ENCODE measurements around the gene BTBD16.

DNA sequence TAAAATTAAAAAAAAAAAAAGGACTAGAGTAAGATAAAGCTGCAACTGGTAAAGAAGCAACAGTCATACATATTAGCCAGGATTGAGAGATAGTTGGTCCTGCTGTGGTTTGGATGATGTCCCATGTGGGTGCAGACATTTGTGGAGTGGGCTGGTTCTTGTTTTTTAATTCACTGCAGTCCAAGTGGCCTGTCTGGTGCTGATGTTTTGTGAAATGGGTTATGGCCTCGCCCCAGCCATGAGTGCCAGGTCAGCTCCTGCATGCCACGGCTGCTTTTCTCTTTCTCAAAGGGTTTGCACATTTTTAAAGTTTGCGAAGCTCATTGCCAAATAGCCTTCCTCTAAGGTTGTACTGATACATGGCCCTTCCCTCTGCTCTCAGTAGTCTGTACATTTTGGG lies 14.1 kb upstream of the BTBD16 start:
- TF ChIP-seq, protein P1, sequence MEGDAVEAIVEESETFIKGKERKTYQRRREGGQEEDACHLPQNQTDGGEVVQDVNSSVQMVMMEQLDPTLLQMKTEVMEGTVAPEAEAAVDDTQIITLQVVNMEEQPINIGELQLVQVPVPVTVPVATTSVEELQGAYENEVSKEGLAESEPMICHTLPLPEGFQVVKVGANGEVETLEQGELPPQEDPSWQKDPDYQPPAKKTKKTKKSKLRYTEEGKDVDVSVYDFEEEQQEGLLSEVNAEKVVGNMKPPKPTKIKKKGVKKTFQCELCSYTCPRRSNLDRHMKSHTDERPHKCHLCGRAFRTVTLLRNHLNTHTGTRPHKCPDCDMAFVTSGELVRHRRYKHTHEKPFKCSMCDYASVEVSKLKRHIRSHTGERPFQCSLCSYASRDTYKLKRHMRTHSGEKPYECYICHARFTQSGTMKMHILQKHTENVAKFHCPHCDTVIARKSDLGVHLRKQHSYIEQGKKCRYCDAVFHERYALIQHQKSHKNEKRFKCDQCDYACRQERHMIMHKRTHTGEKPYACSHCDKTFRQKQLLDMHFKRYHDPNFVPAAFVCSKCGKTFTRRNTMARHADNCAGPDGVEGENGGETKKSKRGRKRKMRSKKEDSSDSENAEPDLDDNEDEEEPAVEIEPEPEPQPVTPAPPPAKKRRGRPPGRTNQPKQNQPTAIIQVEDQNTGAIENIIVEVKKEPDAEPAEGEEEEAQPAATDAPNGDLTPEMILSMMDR (IDR thresholded peaks at IDR 0.05) = no peak
- TF ChIP-seq POLR2AphosphoS5 (IDR thresholded peaks at IDR 0.05) = no peak

All from breast epithelium (tissue), 3 donors.